Measurements from ENCODE around the gene CDKL4.
A peak's percentile ranks its signal among the peaks of the same experiment; 100 is the strongest.
"Not testable (repeated sequence)": the region's sequence is repeated elsewhere in the genome, so short reads cannot be mapped to it uniquely, and the experiment has no call there.

The CDKL4 gene

DNA sequence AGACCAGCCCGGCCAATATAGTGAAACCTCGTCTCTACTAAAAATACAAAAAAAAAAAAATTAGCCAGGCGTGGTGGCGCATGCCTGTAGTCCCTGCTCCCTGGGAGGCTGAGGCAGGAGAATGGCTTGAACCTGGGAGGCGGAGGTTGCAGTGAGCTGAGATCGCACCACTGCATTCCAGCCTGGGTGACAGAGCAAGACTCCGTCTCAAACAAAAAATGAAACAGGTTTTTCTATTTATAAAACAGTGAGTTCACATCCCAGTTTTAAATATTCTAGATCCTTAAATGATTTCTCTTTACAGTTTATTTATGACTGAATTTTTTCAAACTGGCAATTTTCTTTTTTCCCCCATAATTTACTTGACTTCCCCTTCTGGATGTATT, 102.8 kb downstream of the CDKL4 start:
- DNase-seq: not testable (repeated sequence)

DNA sequence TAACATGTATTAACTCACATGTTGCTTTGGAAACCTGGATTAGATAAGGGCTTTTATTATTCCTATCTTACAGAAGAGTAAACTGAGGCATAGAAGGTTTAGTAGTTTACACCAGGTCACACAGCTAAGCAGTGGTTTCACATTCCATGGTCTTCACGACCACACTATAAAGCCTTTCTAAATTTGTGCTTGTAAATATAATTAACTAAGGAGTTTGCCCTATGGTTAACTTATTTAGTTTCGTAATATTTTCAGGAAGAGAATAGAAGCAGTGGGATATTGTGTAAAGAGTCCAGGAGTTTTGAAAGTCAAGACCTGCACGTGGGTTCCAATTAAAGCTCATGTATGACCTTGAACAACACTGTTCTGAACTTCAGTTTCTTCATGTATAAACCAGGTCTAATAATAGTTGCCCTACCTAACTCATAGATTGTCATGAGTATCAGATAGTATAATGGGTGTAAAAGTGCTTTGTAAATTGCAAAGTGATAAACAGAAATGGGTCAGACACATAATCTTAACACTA, 103.4 kb downstream of the CDKL4 start:
- no peak for DNase-seq

DNA sequence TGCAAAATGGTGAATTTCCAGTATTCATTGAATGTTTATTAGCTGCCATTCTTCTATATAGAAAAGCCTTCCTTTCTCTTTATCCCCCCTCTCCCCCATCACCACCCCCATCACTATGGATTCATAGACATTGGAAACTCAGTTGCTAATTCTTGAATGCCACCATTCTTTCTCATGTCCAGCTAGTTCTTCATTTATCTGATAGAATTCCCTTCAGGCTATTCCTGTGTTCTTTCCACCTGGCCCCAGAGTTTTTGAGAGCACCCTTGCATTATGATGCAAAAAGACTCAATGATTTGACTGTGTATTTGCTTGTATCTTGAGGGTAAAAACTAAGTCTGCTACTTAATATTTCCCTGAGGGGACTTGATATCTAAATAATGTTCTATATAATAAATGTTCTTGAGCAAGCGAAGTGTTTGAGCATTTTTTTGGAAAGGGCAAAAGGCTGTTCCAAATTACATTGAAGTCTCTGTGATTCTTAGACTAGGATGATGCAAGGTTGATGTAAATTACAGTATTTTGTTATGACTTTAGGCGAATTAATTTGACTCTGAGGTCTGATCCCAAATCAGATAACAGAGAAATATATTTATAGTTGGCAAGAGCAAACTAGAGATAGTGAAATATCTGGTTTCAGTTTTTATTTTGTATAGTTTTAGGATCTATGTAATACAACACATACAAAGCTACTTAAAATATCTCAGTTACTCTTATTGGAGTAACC, 104.1 kb downstream of the CDKL4 start:
- no peak for DNase-seq

DNA sequence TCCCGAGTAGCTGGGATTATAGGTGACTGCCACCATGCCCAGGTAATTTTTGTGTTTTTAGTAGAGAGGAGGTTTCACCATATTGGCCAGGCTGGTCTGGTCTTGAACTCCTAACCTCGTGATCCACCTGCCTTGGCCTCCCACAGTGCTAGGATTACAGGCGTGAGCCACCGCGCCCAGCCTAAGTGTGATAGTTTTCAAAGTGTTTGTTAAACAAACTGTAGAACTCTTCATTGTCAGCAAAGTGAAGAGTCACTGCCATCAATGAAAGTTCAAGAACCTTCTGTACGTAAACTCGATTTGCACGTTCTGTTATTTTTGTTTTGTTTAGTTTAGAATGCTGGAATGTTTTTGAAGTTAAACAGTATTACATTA, 104.9 kb downstream of the CDKL4 start:
- DNase-seq: no peak

DNA sequence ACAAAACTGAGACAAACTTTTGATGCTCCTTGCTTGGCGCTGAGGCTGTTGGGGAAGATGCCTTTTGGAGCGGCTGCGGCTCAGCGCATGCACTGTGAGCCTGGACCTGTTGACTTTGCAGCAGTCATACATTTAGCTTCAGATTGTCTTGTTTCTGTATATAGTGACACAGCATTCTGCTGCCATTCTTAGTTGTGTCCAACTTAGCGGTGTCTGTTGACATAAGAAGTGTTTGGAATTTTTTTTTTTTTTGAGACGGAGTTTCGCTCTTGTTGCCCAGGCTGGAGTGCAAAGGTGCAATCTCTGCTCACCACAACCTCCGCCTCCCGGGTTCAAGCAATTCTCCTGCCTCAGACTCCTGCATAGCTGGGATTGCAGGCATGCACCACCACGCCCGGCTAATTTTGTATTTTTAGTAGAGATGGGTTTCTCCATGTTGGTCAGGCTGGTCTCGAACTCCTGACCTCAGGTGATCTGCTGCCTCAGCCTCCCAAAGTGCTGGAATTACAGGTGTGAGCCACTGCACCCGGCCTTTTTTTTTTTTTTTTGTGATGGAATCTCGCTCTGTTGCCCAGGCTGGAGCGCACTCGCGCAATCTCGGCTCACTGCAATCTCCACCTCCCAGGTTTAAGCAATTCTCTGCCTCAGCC, 105.5 kb downstream of the CDKL4 start:
- not testable (repeated sequence) for DNase-seq

DNA sequence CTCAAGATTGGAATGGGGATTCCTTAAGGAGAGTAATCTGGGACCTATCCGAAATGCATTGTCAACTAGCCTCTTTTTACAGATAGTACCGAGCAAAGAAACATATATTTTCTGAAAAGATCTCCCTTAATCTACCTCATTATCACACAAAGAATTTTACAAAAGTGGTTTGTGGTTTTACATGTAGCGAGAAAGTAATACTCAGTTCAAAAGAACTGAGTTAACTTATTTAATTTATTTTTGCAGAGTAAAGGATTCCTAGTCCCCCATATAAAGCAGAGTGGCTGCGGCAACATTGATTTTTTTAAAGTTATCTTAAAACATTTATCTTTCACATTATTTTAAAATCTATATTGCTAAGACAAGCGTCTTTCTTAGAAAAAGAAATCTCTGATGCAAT, 107.0 kb downstream of the CDKL4 start:
- DNase-seq: no peak

DNA sequence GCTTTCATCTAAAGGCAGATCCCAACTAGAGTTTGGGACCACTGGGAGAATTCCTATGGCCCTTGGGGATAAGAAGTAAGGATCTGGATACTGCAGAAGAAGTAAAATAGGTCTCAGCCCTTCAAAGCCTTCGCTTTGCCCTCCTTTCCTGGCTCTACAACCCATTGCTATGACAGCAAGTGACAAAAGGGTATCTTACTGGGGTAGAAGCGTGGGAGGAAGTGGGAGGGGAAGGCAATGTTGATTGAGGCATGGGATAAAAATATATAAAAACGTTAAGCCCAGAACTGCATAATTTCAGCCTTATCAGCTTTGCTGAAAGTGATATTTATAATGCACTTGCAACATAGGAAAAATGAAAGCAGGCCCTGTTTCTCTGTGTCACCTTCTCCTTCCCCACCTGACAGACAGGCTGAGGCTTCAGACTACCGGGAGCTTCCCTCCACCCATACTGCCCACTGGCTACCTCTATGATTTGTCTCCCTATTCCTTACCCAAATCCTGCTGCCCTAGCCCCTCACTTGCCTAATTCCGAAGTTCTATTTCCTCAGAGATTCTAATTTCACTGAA, 108.0 kb downstream of the CDKL4 start:
- DNase-seq: peak; percentile 71

DNA sequence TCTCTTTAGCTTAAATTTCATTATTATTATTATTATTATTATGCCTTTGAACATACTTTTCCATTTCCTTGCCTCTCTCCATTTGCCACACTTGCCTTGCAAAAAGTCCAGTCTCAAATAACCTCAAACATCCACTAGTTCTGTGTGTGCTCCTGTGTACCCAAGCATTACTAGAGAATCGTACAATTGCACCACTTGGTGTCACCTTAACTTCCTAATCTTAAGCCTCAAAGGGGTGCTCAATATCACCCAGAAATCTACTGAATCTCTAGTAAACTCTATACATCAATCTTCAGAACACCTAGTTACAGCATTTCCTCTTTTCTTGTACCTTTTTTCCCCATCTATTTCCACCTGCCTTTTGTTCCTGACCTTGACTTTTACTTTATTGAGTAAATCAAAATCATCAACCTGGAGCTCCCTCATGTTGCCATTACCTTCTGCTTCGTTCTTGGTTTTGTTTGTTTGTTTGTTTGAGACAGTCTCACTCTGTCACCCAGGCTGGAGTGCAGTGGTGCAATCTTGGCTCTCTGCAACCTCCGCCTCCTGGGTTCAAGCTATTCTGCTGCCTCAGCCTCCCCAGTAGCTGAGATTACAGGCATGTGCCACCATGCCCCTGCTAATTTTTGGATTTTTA, 110.4 kb downstream of the CDKL4 start:
- DNase-seq: no peak

DNA sequence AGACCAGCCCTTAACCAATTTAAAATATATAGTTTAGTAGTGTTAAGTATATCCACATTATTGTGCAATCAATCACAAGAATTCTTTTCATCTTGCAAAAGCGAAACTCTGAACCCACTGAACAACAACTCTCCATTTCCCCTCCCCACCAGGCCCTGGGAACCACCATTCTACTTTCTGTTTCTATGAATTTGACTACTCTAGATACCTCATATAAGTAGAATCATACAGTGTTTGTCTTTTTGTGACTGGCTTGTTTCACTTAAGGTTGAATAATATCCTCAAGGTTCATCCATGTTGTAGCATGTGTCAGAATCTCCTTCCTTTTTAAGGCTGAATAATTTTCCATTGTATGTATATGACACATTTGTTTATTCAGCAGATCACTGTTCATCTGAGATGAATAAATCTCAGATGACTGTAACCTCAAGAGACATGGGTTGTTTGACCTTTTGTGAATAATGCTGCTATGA, 114.8 kb downstream of the CDKL4 start:
- no peak for DNase-seq

DNA sequence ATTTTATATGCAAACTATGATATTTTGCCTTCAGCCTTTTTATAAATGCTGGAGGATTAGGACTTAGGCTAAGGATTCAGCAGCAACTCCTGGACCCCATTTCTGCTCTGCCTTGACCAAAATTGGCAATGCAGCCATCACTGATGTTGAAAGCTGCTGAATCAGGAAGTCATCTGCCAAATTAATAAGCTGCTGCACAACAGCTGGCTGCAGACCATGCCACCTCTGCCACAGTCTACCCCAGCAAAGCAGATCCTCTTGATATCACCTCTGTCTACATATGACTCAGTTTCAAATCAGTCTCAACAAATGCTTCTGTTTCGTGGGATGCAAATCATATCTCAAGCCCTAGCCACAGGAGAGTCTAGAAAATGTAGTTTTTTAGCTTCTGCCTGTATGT, 115.8 kb downstream of the CDKL4 start:
- peak; percentile 80 for DNase-seq
